Measurements from ENCODE around the gene CIROP.

- no peak for TF ChIP-seq YY1 (IDR thresholded peaks at IDR 0.05)
- no peak for TF ChIP-seq EGR1 (IDR thresholded peaks at IDR 0.05; ENCODE audit: low read depth in 2 of 2)
- peak; percentile 55 for TF ChIP-seq CTCF (IDR thresholded peaks at IDR 0.05; ENCODE audit: low read depth, low read length, missing input control)
- no peak for TF ChIP-seq TAF1 (conservative IDR thresholded peaks at IDR 0.05)
- no peak for TF ChIP-seq REST (IDR thresholded peaks at IDR 0.05)
- no peak for TF ChIP-seq GABPA (IDR thresholded peaks at IDR 0.05 in 1 of 2, conservative IDR thresholded peaks at IDR 0.05 in 1 of 2)
- TF ChIP-seq MAX (IDR thresholded peaks at IDR 0.05), result no peak
- TF ChIP-seq RAD21 (IDR thresholded peaks at IDR 0.05), result peak; percentile 44 to 72
- no peak for TF ChIP-seq FOXA1 (IDR thresholded peaks at IDR 0.05)
- no peak for TF ChIP-seq ZBTB33 (IDR thresholded peaks at IDR 0.05)
- TF ChIP-seq HNF4G (IDR thresholded peaks at IDR 0.05), result no peak
- TF ChIP-seq JUND (IDR thresholded peaks at IDR 0.05), result no peak
- TF ChIP-seq SP1 (IDR thresholded peaks at IDR 0.05), result no peak
- TF ChIP-seq RXRA (IDR thresholded peaks at IDR 0.05), result no peak
Observed at GRCh38 chr14:23056145-23056955, 48.4 kb downstream of the CIROP start.
